Right lobe of liver (tissue), 4 donors: ENCODE measurements around the gene SLC26A11.

ENCODE experiments used
- POLR2A ChIP-seq: fragments of 450-650 bp; IDR thresholded peaks from one replicate; pipeline ENCODE4 v1.6.1; 2017; ENCODE audit warnings: antibody characterized with exemption, mild to moderate bottlenecking
- TF ChIP-seq, protein P1 (sequence below), 4 donors: fragments of 200-600 bp in 3 of 4; fragments of 450-650 bp in 1 of 4; IDR thresholded peaks; one replicate each; pipeline versions ENCODE4 v1.5.1 to v1.8.0; 2016 to 2022; ENCODE audit warnings: antibody characterized with exemption in 4 of 4, mild to moderate bottlenecking in 2 of 4
- donor health status: DM: no; HTN: no; CAD: no.
- donor health status: DM: no; HTN: no; CAD: no.
- donor health status: DM: no; HTN: yes; CAD: no.

DNA sequence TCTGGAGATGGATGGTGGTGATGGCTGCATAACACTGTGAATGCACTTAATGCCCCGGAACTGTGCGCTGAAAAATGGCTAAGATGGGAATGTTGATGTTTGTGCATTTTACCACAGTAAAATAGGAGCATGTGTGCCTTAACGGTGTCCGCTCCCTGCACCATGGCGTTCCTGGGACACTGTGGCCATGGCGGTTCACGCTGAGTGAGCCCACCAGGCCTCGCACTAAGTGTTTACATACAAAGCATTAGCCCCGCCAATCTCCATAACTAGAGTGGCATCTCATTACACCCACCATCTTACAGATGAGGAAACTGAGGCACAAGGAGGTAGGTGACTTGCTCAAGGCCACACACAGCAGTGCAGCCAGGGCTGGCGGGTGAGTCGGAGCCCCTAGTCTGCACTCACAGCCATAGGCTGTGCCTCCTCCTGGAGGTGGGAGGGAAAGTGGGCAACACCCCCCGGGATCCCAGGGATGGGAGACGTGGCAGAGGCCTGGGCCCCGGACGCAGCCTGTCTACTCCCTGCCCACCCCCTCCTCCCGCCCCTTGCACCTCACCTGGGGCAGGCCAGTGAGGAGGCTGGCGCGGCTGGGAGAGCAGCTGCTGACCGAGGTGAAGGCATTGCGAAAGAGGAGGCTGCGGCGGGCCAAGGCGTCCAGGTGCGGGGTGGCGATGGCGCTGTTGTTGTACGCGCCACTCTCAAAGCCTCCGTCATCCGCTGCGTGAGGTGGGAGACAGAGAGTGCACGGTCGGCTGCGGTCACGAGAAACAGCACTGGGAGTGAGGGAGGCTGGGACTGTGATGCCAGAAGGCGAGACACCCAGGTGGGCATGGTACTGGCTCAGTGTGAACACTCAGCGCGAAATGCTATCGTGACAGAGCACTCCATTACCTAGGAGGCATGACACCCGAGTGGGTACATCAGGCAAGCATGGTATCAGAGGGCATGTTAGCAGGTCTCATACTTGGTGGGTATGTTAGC lies 3.5 kb upstream of the SLC26A11 start:
- TF ChIP-seq, protein P1, sequence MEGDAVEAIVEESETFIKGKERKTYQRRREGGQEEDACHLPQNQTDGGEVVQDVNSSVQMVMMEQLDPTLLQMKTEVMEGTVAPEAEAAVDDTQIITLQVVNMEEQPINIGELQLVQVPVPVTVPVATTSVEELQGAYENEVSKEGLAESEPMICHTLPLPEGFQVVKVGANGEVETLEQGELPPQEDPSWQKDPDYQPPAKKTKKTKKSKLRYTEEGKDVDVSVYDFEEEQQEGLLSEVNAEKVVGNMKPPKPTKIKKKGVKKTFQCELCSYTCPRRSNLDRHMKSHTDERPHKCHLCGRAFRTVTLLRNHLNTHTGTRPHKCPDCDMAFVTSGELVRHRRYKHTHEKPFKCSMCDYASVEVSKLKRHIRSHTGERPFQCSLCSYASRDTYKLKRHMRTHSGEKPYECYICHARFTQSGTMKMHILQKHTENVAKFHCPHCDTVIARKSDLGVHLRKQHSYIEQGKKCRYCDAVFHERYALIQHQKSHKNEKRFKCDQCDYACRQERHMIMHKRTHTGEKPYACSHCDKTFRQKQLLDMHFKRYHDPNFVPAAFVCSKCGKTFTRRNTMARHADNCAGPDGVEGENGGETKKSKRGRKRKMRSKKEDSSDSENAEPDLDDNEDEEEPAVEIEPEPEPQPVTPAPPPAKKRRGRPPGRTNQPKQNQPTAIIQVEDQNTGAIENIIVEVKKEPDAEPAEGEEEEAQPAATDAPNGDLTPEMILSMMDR (IDR thresholded peaks at IDR 0.05) = no peak
- TF ChIP-seq POLR2A = no peak
